HG02970 (cell line): ENCODE results near the gene ACVR1C.
"Not testable (repeated sequence)": the region's sequence is repeated elsewhere in the genome, so short reads cannot be mapped to it uniquely, and the experiment has no call there.

Experiments used
- ATAC-seq: cut with Tn5 transposase; IDR thresholded peaks from one replicate; pipeline ENCODE4 v1.9.1; 2021; ENCODE audit warnings: mild to moderate bottlenecking, moderate library complexity, moderate number of reproducible peaks; ENCODE audit not compliant: unreplicated experiment, low FRiP score

ACVR1C gene

GRCh38 chr2:157587576-157587975, 41.1 kb downstream of the ACVR1C start:
- ATAC-seq: no peak

- ATAC-seq: no peak
Measured at GRCh38 chr2:157574165-157574564, 54.5 kb downstream of the ACVR1C start.

GRCh38 chr2:157572725-157573124, 55.9 kb downstream of the ACVR1C start:
- ATAC-seq: no peak

GRCh38 chr2:157566623-157567022, 62.0 kb downstream of the ACVR1C start:
- ATAC-seq: not testable (repeated sequence)

GRCh38 chr2:157566113-157566512, 62.6 kb downstream of the ACVR1C start:
- not testable (repeated sequence) for ATAC-seq

- no peak for ATAC-seq
Measured at GRCh38 chr2:157565550-157565949, 63.1 kb downstream of the ACVR1C start.

- ATAC-seq: no peak
Measured at GRCh38 chr2:157559890-157560289, 68.8 kb downstream of the ACVR1C start.

- no peak for ATAC-seq
Measured at GRCh38 chr2:157559461-157559860, 69.2 kb downstream of the ACVR1C start.

GRCh38 chr2:157559061-157559460, 69.6 kb downstream of the ACVR1C start:
- no peak for ATAC-seq

GRCh38 chr2:157557770-157558169, 70.9 kb downstream of the ACVR1C start:
- ATAC-seq: no peak

GRCh38 chr2:157540102-157540501, 88.6 kb downstream of the ACVR1C start:
- ATAC-seq: no peak

GRCh38 chr2:157538064-157538463, 90.6 kb downstream of the ACVR1C start:
- no peak for ATAC-seq

GRCh38 chr2:157536815-157537214, 91.8 kb downstream of the ACVR1C start:
- no peak for ATAC-seq

- ATAC-seq: no peak
Measured at GRCh38 chr2:157528963-157529751, 99.5 kb downstream of the ACVR1C start.

GRCh38 chr2:157526070-157526469, 102.6 kb downstream of the ACVR1C start:
- no peak for ATAC-seq

- ATAC-seq: no peak
Measured at GRCh38 chr2:157523270-157524247, 105.1 kb downstream of the ACVR1C start.

- ATAC-seq: not testable (repeated sequence)
Measured at GRCh38 chr2:157514966-157515365, 113.7 kb downstream of the ACVR1C start.

- ATAC-seq: no peak
Measured at GRCh38 chr2:157509744-157510143, 118.9 kb downstream of the ACVR1C start.

GRCh38 chr2:157508676-157509075, 120.0 kb downstream of the ACVR1C start:
- ATAC-seq: no peak

- ATAC-seq: no peak
Measured at GRCh38 chr2:157506586-157506985, 122.1 kb downstream of the ACVR1C start.

- ATAC-seq: no peak
Measured at GRCh38 chr2:157504623-157505022, 124.0 kb downstream of the ACVR1C start.
